ENCODE data around the gene SLC41A3. TPM values are rescaled to one million over a fixed set of nuclear protein-coding genes. Genes with fewer than 3 reads are reported as not detected.
A peak's percentile ranks its signal among the peaks of the same experiment; 100 is the strongest.

The SLC41A3 gene
- total RNA-seq, 1 donor from 2014 or later = 14.7 TPM

DNA sequence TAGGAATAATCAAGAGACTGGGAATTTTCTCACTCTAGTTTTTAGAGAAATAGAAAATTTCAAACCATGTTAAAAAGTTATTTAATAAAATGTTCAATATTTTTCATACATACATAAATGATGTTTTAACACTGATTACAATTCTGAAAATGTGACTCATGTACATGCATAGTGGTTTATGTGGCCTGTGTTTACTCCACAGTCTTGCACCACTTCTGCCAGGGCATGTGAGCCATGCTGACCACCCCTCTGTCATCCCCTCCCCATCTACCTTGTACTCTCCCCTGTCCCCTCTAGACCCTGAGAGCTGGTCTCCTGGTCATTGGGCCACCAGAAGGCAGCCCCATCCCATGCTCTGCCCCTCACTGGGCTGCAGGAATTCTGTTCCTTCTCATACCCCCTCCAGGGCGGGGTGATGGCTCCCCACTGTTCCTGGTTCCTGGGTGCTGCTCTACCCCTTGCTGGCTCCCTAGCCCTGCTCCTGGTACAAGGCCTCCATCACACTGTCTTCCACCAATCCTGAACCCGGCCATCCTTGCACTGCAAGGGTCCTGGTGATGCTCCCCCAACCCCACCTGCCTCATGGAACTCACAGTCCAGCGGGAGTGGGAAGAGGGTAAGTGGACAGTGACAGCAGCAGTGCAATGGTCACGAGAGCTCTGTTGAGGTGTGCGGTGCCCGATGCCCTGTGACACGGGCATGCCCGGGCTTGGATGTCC, 24.2 kb upstream of the SLC41A3 start:
- H3K27me3 Mint-ChIP-seq (ENCODE audit: low read depth) = no peaks in the 10 kb centered on the region
- H3K4me3 Mint-ChIP-seq (ENCODE audit: low read depth) = no peak overlapping the region
- no peak overlapping the region for H3K27ac Mint-ChIP-seq
- intact Hi-C loops (cut with micrococcal nuclease) = no loop called here
- no peaks in the 10 kb centered on the region for H3K36me3 Mint-ChIP-seq (ENCODE audit: low read depth)
- DNase-seq (ENCODE audit: low spot score) = no peak
- no peaks in the 10 kb centered on the region for H3K9me3 Mint-ChIP-seq
- H3K4me1 Mint-ChIP-seq (ENCODE audit: low read depth) = no peaks in the 10 kb centered on the region

DNA sequence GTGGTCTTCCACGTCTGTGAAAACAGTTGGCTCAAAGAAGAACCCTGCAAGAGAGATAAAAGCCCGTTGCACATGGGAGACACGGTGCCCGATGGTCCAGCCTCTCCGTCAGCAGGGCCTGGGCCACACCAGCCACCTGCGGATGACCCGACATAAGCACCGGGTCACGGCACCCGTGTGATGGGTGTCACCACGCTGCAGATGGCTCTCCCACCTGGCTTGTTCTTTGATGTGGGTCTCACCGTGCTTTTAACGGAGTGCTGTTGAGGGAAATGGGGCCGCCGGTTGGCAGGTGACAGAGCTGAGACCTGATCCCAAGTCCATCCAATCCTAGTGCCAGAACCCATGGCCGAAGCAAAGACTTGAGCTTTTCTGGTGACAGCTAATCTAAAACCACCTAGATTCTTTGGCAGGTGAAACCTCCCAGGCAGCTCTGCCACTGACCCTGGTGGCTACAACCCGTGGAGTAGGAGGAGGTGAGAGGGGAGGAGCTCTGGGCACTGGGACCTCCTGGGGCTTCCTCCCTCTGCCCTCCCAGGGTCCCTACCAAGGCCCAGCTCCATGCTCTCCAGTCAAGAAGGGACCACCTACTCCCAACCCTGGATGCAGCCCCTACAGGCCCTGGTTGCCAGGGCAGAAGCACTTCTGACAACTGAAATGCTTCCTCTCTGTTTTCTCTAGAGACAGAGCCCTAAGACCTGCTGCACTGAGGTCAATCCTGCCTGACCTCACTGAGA, 23.4 kb upstream of the SLC41A3 start:
- peak; percentile 2 for DNase-seq (ENCODE audit: low spot score)
- no peak overlapping the region for H3K4me3 Mint-ChIP-seq (ENCODE audit: low read depth)
- intact Hi-C loops (cut with micrococcal nuclease) = no loop called here
- H3K9me3 Mint-ChIP-seq = no peaks in the 10 kb centered on the region
- no peaks in the 10 kb centered on the region for H3K27me3 Mint-ChIP-seq (ENCODE audit: low read depth)
- H3K4me1 Mint-ChIP-seq (ENCODE audit: low read depth) = no peaks in the 10 kb centered on the region
- H3K27ac Mint-ChIP-seq = no peak overlapping the region
- no peaks in the 10 kb centered on the region for H3K36me3 Mint-ChIP-seq (ENCODE audit: low read depth)

DNA sequence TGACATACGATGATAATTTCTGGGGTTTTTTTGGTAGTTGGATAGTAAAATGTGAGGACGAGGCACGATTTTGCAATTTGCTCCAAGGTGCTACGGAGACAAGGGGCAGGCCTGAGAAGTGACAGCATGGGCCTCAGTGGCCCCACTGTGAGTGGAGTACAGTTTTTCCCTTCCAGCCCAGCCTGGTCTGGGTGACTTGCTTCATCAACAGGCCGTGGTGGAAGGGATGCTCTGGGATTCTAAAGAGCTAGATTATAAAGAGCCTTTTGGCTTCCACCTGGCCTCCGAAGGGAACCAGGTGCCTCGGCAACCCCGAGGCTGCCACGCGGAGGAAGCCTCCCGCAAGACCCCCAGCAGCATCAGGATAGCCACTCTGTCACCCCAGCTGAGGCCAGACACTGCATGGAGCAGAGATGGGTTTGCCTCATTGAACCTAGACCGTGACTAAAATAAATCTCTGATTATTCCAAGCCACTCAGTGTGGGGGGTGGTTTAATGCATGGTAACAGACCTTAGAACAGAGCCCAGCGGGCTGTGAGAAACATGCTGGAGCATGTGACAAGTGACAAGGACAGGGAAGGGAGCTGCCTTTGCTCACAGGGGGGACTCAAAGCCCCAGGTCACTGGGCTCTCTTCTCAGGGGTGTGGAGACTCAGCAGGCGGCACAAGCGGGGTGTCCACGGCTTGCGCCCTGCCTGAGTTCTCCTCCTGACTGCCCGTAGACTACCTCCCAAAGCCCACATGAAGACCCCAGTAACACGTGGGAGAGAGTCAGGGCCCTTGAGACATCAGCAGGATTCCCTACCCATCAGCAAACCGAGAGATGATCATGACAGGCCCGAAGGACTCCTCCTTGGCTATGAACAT, 22.6 kb upstream of the SLC41A3 start:
- intact Hi-C loops (cut with micrococcal nuclease) = no loop called here
- Mint-ChIP-seq H3K4me1 (ENCODE audit: low read depth) (no peaks in the 10 kb centered on the region), H3K9me3 (no peaks in the 10 kb centered on the region), H3K27me3 (ENCODE audit: low read depth) (no peaks in the 10 kb centered on the region), H3K36me3 (ENCODE audit: low read depth) (no peaks in the 10 kb centered on the region), H3K27ac (no peak overlapping the region), H3K4me3 (ENCODE audit: low read depth) (no peak overlapping the region)
- DNase-seq (ENCODE audit: low spot score) = peak; percentile 7

DNA sequence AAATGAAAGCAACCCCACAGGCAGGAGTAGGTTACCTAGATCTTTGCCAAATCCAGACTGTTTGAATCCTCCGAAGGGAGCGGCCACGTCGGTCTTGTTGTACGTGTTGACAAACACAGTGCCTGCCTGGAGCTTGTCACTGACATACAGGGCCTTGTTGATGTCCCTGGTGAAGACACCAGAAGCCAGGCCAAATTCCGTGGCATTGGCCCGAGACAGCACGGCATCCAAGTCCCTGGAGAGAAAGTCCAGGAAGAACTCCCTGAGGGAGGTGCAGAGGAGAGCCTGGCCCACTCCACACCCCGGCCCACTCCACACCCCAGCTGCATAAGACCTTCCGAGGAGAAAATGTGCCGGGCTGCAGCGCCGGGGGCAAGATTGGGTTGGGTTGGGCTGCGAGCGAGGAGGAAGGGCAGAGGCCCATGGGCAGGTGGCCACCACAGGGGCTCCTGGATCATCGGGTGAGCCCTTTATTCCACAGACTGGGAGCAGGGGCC, 21.8 kb upstream of the SLC41A3 start:
- Mint-ChIP-seq H3K9me3 (no peaks in the 10 kb centered on the region), H3K27ac (no peak overlapping the region), H3K36me3 (ENCODE audit: low read depth) (no peaks in the 10 kb centered on the region), H3K4me1 (ENCODE audit: low read depth) (no peaks in the 10 kb centered on the region), H3K4me3 (ENCODE audit: low read depth) (no peak overlapping the region), H3K27me3 (ENCODE audit: low read depth) (no peaks in the 10 kb centered on the region)
- intact Hi-C loops (cut with micrococcal nuclease) = no loop called here
- DNase-seq (ENCODE audit: low spot score) = no peak

DNA sequence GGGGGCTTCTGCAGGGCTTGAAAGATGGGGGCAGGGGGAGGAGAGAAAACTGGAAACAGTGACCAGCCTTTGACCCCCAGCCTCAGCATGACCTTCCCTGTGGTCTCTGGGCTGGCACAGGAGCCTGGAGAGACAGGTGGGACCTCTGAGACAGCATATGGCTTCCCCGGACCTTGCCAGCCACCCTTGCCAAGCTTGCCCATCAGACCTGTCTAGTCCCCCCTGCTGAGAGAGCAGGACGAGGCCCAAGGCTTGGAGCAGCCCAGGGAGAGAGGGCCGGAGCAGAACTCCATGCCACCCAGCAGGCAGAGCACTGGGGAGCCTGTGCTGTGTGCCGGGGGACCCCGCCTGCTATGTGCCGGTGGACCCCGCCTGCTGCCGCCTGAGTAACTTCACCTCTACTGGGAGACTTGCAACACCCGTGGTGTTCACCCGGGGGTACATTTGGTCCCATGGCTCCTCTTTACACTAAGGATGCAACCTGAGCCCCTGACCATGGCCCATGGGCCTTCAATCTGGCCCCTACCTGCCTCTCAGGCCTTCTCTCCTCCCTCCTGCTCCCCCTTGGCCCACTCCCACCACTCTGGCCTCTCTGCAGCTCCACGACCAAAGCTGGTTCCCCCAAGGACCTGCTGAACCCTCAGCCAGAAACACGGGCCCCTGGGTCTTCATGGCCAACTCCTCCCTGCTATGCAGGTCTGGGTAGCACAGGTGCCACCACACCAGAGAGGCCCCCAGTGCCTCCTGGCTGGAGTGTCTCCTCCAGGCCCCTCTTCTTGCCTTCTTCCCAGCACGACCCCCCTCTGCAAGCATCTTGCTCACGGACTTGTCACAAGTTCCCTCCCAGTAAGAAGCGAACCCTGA, 21.1 kb upstream of the SLC41A3 start:
- no peak for DNase-seq (ENCODE audit: low spot score)
- Mint-ChIP-seq H3K4me1 (ENCODE audit: low read depth) (no peaks in the 10 kb centered on the region), H3K4me3 (ENCODE audit: low read depth) (no peak overlapping the region), H3K27me3 (ENCODE audit: low read depth) (no peaks in the 10 kb centered on the region), H3K36me3 (ENCODE audit: low read depth) (no peaks in the 10 kb centered on the region), H3K27ac (no peak overlapping the region), H3K9me3 (no peaks in the 10 kb centered on the region)
- intact Hi-C loops (cut with micrococcal nuclease) = no loop called here

DNA sequence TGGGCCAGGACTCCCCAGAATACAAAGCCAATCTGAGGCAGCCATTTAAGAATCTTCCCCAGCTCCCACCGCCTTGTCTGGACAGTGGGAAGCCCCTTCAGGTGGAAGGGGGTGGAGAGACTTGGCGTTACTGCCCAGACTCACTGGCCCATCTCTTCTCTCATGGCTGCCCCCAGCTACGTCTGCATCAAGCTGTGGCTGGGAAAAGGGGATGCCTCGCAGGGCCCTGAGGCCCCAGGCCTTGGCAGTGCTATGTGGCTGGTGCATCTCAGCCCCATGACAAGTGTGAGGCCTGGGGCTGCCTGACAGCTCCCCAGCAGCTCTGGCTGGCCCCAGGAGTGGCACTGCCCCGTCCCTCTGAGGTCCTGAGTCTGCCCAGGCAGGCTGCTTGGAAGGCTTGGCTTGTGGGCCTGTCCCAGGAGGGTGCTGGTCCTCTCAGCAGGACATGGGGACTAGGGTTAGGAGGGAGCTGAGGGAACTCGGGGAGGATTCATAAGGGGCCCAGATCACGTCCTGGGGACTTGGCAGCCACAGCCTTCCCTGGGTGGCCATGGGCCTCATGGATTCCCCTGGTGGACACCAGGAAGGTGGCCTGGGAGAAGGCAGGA, 20.2 kb upstream of the SLC41A3 start:
- Mint-ChIP-seq H3K36me3 (ENCODE audit: low read depth) (no peaks in the 10 kb centered on the region), H3K27me3 (ENCODE audit: low read depth) (no peaks in the 10 kb centered on the region), H3K4me1 (ENCODE audit: low read depth) (no peaks in the 10 kb centered on the region), H3K4me3 (ENCODE audit: low read depth) (no peak overlapping the region), H3K27ac (no peak overlapping the region), H3K9me3 (no peaks in the 10 kb centered on the region)
- no peak for DNase-seq (ENCODE audit: low spot score)
- intact Hi-C loops (cut with micrococcal nuclease) = no loop called here

DNA sequence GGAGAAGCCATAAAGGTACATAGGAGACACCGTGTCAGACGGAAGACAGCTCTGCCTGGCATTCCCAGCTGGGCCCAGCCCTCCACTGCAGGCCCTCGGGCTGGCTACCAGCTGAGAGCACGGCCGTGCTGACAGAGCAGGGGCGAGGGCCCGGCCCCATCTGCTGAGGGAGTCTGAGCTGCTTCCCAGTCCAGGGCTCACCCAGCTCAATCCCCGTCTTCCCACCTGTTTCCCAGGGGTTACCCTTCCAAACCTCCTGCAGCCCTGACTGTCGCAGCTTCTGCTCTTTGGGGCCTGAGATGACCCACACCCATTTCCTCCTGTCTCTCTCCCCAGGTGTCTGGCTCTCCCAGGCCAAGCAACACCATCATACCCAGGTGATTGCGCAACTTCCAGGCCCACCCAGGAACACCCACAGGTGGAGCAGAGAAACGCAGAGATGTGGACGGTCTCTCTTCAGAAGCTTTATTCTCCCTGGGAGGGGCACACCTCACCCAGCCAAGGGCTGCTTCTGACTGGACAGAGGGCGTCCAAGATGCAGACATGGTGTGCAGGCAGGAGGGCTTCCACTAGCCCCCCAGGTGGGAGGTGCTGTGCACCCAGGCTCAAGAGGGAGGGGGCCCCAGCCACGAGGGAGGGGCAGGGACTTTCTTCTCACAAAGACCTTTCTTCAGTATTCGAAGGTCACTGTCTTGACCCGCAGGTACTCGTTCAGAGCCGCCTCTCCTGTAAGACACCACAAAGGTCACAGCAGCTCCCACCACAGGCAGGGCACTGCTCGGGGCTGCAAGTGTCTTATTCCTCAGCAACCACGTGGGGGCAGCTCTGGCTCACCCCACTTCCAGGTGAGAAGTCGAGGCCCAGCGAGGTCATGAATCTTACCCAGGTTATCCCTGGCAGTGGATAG, 19.4 kb upstream of the SLC41A3 start:
- DNase-seq (ENCODE audit: low spot score) = no peak
- Mint-ChIP-seq H3K27ac (no peak overlapping the region), H3K4me3 (ENCODE audit: low read depth) (no peak overlapping the region), H3K9me3 (no peaks in the 10 kb centered on the region), H3K27me3 (ENCODE audit: low read depth) (no peaks in the 10 kb centered on the region), H3K4me1 (ENCODE audit: low read depth) (no peaks in the 10 kb centered on the region), H3K36me3 (ENCODE audit: low read depth) (no peaks in the 10 kb centered on the region)
- intact Hi-C loops (cut with micrococcal nuclease) = no loop called here

DNA sequence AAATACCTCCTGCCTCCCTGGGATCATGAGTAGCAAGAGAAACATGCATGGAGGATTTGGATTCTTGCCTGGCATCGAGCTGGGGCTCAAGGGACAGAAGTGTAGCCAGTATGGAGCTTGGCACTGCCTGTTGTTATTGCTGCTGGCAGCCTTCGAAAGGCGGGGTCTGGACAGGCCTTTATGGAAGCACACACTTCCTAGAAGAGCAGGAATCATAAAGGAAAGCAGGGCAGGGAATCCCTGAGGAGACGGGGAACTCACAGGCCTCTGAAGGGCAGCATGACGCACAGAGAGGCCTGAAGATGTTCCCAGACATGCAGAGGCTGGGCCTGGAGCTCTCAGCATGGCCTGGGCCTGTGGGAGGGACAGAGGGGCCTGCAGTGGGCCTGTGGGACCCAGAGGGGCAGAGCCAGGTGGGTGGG, 18.6 kb upstream of the SLC41A3 start:
- no peak overlapping the region for H3K27ac Mint-ChIP-seq
- no peaks in the 10 kb centered on the region for H3K4me1 Mint-ChIP-seq (ENCODE audit: low read depth)
- no peak overlapping the region for H3K4me3 Mint-ChIP-seq (ENCODE audit: low read depth)

DNA sequence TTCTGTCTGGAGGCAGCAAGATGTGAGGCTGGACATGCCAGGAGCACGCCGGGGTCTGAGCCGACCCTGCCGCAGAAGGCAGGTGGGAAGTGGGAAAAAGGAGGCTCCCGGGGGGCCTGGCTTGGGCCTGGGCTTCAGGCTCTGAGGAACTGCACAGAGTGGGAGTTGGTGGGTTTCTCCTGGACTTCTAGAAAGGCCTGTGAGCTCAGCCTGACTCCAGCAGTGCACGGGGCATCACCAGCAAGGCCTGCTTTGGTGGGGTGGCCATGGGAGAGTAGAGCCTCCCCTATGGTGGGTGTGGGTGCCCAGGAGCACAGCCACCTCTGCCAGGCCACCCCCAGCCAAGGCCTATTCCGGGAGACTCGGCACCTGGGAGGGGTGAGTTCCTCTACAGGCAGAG, 18.1 kb upstream of the SLC41A3 start:
- no peaks in the 10 kb centered on the region for H3K9me3 Mint-ChIP-seq
- H3K4me3 Mint-ChIP-seq (ENCODE audit: low read depth) = no peak overlapping the region
- no peak overlapping the region for H3K27ac Mint-ChIP-seq
- no peaks in the 10 kb centered on the region for H3K27me3 Mint-ChIP-seq (ENCODE audit: low read depth)
- no peaks in the 10 kb centered on the region for H3K36me3 Mint-ChIP-seq (ENCODE audit: low read depth)
- DNase-seq (ENCODE audit: low spot score) = no peak
- no peaks in the 10 kb centered on the region for H3K4me1 Mint-ChIP-seq (ENCODE audit: low read depth)
- intact Hi-C loops (cut with micrococcal nuclease) = no loop called here

More for the DNA sequence above, 18.6 kb upstream of the SLC41A3 start:
- Mint-ChIP-seq H3K36me3 (ENCODE audit: low read depth) (no peaks in the 10 kb centered on the region), H3K27me3 (ENCODE audit: low read depth) (no peaks in the 10 kb centered on the region), H3K9me3 (no peaks in the 10 kb centered on the region)
- intact Hi-C loops (cut with micrococcal nuclease) = no loop called here
- no peak for DNase-seq (ENCODE audit: low spot score)

DNA sequence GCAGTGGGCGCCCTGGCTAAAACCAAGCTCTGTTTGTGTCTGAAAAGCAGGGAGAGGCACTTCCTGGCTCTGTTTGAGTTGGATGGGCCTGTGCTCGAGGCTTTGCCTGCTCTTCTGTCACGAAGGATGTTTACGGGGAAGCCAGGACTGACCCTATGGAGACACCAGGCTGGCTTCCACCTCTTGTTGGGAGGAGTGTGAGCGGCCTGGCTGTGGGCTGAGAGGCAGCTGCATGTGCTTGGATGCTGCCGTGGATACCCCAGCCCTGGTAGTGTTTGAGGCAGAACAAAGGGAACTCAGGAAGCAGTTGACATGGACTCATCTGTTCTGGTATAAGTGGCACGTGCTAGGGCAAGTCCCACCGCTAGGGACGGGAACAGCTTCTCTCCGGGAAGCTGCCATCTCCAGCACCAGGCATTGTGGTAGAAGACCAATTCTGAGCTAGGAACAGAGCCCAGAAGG, 17.6 kb upstream of the SLC41A3 start:
- DNase-seq (ENCODE audit: low spot score) = no peak
- Mint-ChIP-seq H3K27ac (no peak overlapping the region), H3K9me3 (peaks cover 4% of the 10 kb centered on the region), H3K4me1 (ENCODE audit: low read depth) (no peaks in the 10 kb centered on the region), H3K27me3 (ENCODE audit: low read depth) (no peaks in the 10 kb centered on the region), H3K36me3 (ENCODE audit: low read depth) (no peaks in the 10 kb centered on the region), H3K4me3 (ENCODE audit: low read depth) (no peak overlapping the region)
- intact Hi-C loops (cut with micrococcal nuclease) = no loop called here

DNA sequence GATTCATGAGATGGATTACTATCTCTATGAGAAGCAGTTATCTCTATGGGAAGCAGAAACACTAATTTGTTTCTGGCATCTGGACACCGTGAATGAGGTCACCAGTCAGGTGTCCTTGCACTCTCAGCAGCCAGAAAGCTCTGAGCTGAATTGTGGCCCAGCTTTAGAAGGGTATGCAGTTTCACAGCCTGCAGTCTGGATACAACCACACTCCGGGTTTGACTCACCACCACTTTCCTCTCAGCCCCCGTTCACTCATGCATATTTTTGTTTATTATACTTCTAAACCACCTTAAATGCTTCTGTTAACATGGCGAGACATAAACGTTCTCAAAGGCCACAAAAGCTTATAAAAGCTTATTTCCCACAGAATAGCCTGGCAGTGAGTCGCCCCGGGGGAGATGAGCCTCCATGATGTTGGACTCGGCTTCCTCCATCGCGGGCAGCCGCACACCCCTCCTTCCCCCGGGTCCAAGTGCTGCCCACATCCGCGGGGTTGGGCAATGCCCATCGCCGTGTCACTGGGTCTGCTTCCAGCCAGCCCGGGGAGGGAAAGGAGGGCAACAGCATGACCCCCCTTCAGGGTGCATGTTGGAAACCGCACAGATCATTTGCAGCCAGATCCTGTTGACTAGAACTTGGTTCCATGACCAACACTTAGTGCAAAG, 16.8 kb upstream of the SLC41A3 start:
- DNase-seq (ENCODE audit: low spot score) = no peak
- H3K4me3 Mint-ChIP-seq (ENCODE audit: low read depth) = no peak overlapping the region
- no peaks in the 10 kb centered on the region for H3K27me3 Mint-ChIP-seq (ENCODE audit: low read depth)
- intact Hi-C loops (cut with micrococcal nuclease) = no loop called here
- no peaks in the 10 kb centered on the region for H3K4me1 Mint-ChIP-seq (ENCODE audit: low read depth)
- peaks cover 6% of the 10 kb centered on the region for H3K9me3 Mint-ChIP-seq
- H3K27ac Mint-ChIP-seq = no peak overlapping the region
- no peaks in the 10 kb centered on the region for H3K36me3 Mint-ChIP-seq (ENCODE audit: low read depth)

All from activated T-helper 2 cell treated with anti-CD3 and anti-CD28 coated beads, Interferon-gamma antibody, Interleukin-2, Interleukin-4, amounts not matched to agents 10 μg/mL and 5 μg/mL and 100 μg/mL, durations not matched to agents 14 hours and 24 hours and 36 hours (primary cell).